ENCODE results near the gene PDSS1.

The PDSS1 gene

DNA sequence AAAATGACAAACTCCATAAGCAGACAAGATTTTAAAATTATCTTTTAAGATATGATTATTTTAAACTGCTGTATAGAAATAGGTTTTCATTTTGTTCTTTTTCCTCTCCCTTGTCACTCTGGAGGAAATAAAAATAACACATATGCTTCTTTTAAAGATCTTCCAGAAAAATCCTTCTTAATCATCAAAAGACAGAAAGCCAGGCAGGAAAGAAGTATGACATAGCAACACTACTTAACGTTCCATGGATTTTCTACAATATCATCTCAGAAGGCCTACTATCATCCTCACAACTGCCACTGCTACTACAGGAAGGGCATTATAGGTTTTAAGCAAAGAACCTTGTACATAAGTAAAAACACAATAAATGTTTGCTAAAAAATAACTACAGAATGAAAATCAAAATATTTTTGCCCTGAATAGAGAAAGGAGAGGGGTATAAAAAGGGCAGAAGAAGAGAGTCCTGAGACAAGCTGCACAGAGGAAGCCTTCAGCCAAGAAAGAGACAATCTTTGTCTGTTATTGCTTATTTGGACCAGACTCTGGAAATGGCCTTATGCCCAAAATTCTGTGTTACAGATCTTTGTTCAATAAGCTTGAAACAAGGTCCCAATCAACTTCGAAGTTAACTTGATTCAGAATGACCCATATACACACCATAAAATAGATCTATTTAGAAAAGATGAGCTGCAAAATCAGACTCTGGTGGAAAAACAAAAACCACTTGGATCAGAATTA lies 95.4 kb downstream of the PDSS1 start:
- FAIRE-seq (no peak), DNase-seq (ENCODE audit: low spot score) (no peak)
